HG03066 (cell line): ENCODE results near the gene FAM53B.

Experiments
- ATAC-seq: cut with Tn5 transposase; IDR thresholded peaks from one replicate; pipeline ENCODE4 v1.9.1; 2021; ENCODE audit warnings: low read depth; ENCODE audit not compliant: unreplicated experiment

Gene FAM53B

DNA sequence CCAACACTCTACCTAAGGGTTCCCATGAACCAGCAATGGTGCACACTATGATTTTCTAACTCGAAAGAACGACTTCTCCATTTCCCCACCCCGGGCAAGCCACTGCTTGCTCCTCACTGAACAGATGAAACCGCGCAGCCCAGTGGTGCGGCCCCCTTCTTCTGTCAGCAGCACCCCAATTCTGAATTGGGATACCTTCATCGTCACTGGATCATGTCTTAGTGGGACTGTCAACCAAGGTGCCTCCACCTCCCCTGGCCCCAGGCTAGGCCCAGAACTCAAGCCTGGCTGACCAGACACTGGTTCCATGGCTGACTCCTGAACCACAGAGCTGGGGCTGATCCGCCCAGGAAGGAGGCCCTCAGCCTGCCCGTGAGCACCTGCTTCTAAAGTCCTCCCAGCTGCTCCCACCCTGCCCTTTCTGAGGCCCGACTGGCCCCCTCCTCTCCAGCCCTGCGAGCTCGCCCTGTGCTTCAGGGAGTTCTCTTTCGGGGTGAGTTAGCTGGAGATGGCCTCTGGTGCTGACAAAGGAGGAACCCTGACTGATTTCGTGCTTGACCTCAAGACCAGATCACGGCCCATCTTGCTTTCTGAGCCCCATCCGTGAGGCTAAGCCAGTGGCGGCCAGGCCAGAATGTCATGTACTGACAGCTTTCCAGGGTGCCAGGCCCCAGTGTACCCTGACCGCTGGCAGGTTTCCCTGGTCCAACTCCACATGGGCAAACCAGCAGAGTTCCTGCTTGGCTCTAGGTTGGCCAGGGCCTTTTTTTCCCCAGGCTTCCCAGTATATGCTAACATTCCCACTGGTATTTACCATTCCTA is 44.5 kb downstream of the FAM53B start:
- ATAC-seq = no peak

DNA sequence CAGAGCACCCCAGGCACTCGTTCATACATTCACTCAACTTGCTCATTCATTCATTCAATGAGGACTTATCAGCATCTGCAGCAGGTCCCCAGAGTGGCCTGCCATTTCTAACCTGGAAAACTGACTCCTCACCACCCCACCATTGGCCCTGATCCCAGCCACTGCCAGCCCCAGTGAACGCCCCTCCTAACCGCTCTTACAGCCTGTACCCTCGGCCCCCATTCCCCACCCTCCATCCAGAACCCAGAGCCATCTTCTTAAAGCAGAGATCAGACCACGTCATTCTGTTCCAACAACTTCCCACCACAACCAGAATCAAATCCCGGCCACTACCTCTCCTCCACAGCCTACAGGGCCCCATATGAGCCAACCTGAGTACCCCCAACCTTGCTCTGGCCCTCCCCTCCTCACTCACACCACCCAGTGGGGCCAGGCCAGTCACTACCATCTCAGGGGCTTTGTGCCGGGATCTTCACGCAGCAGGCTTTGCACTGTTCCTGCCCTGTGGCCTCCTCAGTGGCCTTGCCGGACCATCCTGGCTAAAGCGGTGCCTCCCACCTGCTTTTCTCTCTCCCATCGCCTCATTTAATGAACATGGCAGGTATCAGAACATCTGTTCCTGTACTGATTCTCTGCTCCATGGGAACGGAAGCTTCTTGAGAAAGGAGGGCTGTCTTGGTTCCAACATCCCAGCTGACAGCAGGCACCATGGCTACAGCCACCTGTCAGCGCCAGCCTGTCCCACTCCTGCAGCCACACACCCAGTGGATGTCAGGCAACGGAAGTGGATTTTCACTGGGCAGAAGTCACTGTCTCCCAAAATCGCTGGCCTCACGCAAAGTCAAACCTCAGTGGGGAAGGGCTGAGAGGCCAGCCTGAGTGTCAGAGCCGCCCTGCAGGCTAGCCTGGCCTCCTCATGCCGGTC is 45.4 kb downstream of the FAM53B start:
- no peak for ATAC-seq

DNA sequence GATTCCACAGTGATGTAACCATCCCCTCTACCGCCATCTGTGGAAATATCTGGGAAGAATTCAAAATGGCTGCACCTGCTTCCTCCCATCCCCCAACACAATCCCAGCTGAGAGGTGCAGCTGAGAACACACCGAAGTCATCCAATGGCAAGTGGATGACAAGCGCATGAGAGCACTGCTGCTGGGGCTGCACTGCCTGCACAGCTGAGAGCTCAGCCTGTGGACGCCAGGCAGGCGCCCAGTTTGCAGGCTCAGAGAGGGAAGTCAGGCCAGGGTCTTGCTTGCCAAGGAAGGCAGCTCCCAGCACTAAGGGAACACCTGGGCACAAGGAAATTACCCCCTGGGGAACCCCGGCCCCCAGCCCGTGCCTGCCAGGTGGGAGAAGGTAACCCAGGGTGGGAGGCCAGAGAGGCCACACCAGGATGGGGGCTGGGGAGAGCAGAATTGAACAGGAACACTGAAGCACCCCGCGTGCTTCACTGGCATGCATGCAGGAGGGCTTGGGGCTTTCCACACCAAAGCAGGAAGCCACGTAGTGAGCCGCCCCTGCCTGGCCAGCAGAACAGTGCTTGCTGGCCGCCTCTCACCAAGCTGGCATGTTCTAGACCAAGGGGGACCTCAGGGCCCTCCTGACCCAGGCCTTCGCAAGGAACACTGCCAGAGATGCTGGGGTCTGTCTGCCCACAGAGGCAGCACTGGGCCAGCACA is 46.2 kb downstream of the FAM53B start:
- no peak for ATAC-seq

DNA sequence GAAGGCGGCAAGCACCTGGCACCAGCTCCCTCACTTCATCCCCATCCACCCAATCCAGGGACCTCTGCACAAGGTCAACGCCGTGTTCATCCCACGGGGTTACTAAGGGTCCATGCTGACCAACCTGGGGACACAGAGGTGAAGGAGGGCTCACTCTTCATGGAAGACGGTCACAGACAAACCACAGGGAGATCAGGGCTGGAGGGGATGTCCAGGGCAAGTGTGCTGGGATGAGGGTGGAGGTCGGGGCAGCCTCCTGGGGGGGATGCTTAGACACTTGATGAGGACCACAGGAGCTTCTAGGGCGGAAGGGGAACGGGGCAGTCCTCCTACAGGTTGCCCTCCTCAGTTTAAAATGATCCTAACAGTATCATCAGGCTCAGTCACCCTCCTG is 46.7 kb downstream of the FAM53B start:
- ATAC-seq = no peak

DNA sequence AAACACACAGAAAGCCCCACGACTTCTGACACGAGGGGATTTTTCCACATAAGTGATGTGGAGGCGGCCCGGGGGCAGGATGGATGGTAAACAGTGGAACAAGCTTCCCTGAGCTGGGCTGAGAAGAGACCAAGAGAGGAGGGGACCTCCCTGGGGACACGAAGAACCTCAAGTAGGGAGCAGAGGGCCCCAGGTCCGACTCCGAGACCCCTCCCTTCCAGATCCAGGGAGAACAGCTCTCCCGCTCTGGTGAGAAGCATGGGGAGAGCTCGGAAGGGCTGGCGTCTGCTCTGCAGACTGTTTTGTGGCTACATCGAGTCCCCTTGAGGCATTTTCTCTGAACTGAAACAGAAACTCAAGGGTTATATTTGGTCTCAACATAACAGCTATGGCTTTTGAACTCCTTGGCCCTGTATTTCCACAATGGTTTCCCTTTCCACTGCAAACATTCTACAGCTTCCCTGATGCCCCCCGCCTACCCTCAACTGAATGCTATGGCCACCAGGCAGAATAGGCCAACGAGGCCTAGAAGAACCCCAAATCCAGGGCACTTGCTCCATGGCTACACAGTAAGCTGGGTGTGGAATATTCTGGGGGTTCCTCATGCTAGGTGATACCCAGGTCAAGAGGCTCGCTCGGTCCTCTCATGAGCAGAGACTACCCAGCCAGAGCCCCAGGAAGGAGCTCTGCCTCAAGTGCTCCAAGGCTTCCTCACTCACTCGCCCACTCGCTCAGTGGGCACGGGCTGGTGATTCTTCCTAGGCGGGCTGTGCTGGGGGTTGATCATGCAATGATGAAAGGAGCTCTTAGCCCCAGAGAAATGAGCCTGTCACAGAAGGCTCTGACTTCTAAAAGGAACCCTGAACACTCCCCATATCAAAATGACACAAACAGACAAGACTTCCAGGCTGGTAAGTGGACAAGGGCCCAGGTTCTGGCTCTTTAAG is 47.5 kb downstream of the FAM53B start:
- ATAC-seq = peak; percentile 78

DNA sequence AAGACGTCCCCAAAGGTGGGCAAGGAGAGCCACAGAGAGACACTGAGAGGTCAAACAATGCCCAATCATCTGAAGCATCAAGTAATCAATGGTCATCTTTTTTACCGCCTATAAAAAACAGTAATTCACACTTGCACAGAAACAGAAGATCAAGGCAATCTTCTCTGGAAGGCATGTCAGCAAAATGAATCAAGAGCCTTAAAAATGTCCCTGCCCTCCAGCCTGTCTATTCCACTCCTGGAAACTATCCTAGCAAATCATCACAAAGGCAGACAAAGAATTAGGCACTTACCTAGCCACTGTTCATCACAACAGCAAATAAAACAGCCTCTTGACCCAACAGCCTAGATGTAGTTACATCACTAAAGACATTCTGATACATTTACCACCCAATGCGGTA is 48.9 kb downstream of the FAM53B start:
- ATAC-seq = no peak

DNA sequence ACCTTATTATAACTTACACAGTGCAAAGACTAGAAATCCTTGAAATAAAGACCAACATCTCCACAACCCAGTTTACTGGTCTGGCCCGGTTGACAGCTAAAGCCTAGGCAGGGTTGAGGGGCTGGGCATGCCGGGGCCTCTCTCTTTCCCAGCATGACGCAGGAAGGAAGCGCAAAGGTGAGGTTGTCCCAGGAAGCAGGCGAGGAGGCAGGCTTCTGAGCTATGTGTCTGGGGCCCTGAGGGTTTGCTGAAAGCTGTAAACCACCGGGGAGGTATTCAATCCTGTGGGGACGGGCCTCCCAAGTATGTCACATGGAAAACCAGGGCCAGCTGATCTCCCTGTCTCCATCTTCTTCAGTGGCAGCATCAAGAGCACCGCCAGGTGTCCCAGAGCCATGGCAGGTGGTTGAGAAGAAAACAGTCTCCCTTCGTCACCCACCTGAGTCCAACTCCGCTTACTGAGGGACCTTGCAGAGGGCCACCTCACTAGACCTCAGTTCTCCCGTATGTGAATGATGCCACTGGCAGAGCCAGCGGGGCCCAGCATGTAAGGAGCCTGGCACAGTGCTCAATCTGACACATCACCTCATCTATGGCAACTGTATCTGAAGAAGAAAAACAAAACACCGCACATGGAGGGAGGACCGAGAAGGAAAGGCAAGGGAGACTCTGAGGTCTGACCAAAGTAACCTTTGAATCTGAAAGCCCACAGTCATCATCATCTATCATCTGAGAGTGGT is 49.5 kb downstream of the FAM53B start:
- ATAC-seq = no peak

DNA sequence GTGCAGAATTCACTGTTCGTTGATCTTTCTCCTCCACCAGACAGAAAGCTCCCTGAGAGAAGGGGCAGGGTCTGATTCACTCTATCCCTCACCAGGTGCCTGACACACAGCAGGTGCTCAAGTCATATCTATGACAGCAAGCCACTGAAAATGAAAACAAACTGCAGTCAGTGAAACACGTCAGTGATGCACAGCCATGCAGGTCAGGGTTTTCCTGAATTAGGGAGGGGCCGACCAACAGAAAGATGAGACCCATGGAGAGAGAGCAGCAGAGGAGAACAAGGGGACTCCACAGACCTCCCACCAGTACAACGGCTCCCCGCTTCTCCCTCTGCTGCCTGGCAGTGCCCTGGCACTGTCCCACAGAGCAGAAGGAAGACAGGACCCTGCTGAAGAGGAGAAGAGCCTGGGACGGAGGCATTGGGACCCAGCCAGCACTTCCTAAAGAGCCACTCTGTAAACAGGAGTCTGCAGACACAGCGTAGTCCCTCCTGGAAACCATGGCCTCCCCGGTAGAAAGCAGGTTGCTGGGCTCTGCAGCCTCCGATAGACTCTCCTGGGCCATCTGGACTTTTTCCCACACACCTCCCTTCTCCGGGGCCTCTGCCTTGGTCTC is 50.3 kb downstream of the FAM53B start:
- no peak for ATAC-seq

DNA sequence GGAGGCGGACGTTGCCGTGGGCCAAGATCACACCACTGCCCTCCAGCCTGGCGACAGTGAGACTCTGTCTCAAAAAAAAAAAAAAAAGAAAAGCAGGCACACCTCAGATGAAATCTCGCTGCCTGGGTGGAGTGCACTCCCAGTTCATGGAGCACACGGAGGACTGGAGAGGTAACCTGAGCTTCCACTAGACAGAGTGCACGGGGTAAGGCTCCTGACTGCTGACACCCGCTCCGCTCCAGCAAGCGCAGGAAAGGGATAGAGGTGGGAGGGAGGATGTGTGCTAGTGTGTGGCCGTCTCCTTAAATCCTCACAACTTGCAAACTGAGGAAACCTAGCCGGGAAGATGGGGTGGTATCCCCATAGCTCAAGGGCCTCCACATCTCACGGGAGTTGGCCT is 50.8 kb downstream of the FAM53B start:
- no peak for ATAC-seq

DNA sequence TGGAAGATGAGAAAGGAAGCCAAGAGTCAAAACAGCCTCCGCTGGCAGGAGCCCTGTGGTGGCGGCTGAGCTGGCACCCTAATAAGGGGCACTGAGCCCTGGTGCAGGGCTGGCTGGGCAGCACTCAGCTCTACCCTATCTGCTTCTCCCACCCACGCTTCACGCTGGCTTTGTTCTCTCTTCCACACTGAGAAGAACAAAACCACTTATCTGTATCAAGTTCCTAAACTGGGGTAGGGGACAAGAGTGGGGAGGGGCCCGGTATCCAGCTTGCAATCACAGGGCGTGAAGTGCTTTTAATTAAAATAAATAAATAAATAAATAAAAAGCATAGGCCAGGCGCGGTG is 52.1 kb downstream of the FAM53B start:
- no peak for ATAC-seq

DNA sequence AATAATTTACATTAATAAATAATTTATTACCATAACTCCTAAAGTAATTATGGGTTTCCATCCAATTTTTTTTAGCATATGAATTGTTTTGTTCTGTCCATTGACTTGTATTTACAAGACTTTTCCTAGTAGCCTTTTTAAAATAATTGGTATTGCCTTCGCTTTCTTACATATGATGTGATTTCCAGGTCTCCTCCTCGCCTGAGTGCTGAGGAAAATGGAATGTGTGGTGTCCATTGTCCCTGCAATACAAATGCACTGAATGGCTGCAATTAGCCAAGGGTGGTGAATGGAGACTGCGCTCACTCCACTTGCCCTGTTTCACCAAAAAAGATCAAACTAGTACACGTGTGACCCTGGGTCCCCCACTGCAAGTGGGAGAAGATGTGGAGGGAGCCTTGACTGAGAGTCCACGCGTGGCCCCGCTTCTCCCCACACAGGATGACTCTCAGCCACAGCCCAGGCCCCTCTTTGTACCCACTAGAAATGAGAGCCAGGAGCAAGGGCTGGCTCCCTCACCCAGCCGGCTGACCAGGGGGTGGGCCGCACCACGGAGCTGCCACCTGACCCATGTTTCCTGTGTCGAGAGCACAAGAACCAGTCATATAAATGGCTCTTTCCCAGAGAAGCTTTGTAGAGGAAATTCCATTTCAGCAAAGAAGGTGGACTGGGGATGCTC is 52.6 kb downstream of the FAM53B start:
- ATAC-seq = no peak

DNA sequence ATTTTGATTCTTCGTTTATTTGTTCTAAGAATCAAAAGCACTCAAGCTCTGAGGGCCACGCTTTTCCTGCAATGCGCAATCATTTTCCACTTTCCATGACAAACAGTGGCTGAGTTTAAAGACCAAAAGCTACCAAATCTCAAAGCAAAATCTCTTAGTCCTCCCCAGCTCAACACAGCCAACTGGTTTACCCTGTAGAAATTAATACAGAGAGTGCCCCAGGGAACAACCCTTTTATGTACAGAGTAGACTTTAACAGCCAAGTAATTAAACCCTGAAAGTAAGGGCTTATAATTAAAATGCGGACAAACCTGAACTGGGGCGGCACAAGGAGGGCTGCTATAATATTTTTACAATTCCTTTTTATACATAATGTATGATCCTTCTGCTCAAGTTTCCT is 53.2 kb downstream of the FAM53B start:
- ATAC-seq = no peak

DNA sequence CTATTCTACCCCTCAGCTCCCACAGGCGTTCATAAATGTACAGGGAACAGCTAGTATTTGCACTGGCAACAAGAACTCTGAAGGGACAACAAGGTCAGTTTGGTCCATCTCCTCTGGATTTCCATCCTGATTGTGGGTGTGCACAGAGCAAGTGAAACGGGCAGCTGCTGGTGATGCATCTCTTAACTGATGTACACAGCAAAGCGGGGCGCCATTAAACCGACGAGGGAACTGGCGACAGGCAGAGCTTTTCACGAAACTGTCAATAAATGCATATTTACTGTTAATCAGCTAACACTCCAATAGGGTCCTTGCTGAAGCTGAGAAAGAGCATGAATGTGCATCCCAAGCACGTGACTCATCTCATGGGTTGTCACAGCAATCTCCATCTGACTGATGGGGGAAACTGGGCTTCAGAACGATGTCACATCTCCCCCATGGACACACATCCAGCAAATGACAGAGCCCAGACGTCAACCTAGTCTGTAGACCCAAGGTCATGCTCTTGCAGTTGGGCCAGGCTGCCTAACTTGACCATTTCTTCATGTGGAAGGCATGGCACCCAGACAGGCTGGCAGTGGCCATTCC is 54.2 kb downstream of the FAM53B start:
- ATAC-seq = no peak

DNA sequence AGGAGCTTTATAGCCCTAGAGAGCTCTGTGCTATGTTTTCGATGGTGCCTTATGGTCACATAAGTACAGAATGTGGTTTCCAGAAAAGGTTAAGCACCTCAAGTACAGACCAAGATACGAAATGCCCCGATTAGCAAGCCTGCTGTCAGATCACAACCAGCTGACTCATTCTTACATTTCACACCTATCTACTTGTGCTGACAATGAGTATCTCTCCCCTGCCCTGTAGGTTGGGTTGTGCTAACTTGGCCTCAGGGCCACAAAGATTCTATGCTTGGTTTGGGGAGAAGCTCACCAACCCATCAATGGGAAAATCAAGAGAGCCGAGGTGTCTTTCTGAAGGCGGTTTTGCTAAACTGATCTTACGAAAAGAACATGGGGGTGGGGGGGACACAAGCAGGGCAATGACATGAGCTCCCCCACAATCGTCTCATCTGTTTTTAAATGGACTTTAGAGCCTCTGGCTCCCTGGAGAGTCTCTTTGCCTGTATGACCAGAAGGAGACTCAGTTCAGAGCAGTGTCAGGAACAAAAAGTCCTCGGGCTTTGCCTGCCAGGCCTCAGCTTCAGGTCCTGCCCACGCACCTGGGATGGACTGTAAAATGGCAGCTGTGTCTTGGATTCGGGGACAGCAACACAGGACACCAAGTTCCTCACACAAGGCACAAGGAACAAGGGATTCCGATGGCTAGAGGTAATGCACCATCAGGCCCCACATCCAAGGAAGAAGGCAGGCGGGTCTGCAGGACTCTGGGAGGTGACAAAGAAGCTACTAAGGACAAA is 55.1 kb downstream of the FAM53B start:
- peak; percentile 93 for ATAC-seq

DNA sequence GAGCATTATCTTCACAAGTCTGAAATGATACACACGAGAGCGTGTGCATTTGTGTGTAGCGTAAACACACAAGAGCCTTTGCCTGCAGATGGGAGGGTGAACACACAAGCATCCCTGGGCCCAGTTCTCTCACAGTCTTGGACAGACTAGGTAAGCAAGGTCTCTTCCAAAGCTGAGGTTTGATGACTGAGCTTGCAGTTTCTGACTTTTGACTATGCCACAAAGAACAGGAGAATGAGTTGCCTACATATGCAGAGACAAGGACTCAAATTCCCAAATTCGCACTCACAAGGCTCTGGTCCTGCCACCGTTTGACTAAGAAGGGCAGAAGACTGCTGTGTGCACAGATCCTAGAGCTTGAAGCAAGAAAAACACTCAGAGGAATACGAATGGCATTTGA is 55.8 kb downstream of the FAM53B start:
- no peak for ATAC-seq

DNA sequence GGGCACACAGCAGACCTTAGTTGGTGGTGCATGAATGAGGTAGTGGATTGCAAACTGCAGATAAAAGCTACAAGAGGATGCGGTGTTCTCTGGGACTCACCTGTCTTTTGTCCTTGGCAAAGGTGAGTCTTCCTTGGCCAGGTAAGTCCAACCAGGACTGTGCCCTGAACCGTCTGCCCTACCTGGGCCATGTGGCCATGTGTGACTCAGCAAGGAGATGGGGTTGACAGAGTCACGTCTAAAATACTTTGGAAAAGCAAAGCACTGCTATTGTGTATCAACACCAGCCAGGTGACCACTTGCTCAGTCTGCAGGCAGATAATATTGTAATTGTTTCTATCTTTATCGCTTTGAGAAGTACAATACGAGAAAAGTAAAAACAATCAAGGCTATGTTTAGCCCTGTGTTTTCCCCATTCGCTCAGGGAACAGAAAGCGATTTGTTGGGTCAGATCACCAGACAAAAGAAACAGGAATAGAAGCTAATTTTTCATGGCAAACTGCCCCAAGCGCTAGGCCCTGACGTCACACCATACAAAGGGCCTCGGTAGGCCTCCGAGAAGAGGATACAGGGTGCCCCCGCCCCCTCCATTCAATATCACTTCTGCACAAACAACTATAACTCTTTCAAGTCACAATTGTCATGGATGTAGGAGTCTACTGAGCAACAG is 57.3 kb downstream of the FAM53B start:
- ATAC-seq = no peak

DNA sequence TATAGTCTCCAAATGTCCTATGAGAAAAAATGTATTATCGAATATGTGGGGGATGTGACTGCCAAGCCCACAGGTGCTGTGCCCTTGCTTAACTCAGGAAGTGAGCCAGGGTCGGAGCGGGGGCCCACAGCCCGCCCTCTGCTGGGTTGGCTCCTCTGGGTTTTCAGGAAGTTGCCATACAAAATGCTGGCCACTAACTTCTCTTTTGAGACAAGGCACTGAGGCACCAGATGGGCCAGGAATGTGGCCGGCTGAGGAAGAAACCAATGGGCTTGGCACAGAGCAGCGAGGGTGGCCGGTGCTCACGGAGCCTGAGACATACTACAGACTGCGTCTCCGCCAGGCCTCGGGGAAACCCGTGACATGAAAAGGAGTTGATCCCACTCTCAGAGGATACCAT is 58.9 kb downstream of the FAM53B start:
- ATAC-seq = no peak
